ENCODE measurements around the gene ADTRP.

Gene ADTRP

DNA sequence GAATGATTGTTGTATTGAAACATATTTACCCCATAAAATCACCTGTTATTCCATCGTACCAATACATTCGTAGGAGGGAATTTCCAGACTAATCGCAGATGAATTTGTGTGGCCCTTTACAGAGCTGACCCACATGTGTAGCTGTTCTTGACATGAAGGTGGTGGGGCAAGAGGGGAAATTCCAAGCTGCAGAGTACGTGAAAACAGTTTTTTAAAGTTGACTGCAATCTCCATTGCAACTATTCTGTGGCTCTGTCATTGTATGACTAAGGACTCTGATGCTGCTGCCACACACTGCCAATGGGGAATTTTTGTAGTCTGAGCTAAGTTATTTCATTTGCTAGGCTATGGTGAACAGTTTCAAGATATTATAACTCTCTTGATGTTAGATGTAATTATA, 46.4 kb upstream of the ADTRP start:
- ATAC-seq = no peak
- TF ChIP-seq GLIS3 (CRISPR knock-in tag; IDR thresholded peaks at IDR 0.05) = no peak
- no peak for TF ChIP-seq ZC3H10 (CRISPR knock-in tag; IDR thresholded peaks at IDR 0.05)
- TF ChIP-seq TOX (CRISPR knock-in tag; IDR thresholded peaks at IDR 0.05; ENCODE audit: borderline replicate concordance) = no peak
- no peak for TF ChIP-seq ZNF8 (CRISPR knock-in tag; IDR thresholded peaks at IDR 0.05)
- TF ChIP-seq, protein P1, sequence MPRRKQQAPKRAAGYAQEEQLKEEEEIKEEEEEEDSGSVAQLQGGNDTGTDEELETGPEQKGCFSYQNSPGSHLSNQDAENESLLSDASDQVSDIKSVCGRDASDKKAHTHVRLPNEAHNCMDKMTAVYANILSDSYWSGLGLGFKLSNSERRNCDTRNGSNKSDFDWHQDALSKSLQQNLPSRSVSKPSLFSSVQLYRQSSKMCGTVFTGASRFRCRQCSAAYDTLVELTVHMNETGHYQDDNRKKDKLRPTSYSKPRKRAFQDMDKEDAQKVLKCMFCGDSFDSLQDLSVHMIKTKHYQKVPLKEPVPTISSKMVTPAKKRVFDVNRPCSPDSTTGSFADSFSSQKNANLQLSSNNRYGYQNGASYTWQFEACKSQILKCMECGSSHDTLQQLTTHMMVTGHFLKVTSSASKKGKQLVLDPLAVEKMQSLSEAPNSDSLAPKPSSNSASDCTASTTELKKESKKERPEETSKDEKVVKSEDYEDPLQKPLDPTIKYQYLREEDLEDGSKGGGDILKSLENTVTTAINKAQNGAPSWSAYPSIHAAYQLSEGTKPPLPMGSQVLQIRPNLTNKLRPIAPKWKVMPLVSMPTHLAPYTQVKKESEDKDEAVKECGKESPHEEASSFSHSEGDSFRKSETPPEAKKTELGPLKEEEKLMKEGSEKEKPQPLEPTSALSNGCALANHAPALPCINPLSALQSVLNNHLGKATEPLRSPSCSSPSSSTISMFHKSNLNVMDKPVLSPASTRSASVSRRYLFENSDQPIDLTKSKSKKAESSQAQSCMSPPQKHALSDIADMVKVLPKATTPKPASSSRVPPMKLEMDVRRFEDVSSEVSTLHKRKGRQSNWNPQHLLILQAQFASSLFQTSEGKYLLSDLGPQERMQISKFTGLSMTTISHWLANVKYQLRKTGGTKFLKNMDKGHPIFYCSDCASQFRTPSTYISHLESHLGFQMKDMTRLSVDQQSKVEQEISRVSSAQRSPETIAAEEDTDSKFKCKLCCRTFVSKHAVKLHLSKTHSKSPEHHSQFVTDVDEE (CRISPR knock-in tag; IDR thresholded peaks at IDR 0.05) = no peak
- TF ChIP-seq, protein P2, sequence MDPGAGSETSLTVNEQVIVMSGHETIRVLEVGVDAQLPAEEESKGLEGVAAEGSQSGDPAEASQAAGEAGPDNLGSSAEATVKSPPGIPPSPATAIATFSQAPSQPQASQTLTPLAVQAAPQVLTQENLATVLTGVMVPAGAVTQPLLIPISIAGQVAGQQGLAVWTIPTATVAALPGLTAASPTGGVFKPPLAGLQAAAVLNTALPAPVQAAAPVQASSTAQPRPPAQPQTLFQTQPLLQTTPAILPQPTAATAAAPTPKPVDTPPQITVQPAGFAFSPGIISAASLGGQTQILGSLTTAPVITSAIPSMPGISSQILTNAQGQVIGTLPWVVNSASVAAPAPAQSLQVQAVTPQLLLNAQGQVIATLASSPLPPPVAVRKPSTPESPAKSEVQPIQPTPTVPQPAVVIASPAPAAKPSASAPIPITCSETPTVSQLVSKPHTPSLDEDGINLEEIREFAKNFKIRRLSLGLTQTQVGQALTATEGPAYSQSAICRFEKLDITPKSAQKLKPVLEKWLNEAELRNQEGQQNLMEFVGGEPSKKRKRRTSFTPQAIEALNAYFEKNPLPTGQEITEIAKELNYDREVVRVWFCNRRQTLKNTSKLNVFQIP (CRISPR knock-in tag; IDR thresholded peaks at IDR 0.05; ENCODE audit: borderline replicate concordance, low read depth) = no peak
- no peak for TF ChIP-seq RARB (CRISPR knock-in tag; IDR thresholded peaks at IDR 0.05)
- TF ChIP-seq, protein P3, sequence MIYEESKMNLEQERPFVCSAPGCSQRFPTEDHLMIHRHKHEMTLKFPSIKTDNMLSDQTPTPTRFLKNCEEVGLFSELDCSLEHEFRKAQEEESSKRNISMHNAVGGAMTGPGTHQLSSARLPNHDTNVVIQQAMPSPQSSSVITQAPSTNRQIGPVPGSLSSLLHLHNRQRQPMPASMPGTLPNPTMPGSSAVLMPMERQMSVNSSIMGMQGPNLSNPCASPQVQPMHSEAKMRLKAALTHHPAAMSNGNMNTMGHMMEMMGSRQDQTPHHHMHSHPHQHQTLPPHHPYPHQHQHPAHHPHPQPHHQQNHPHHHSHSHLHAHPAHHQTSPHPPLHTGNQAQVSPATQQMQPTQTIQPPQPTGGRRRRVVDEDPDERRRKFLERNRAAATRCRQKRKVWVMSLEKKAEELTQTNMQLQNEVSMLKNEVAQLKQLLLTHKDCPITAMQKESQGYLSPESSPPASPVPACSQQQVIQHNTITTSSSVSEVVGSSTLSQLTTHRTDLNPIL (CRISPR knock-in tag; IDR thresholded peaks at IDR 0.05; ENCODE audit: low read depth) = no peak
- no peak for TF ChIP-seq BACH2 (CRISPR knock-in tag; IDR thresholded peaks at IDR 0.05; ENCODE audit: borderline replicate concordance)
- TF ChIP-seq SNAI2 (CRISPR knock-in tag; IDR thresholded peaks at IDR 0.05) = no peak
- no peak for TF ChIP-seq TCF4 (CRISPR knock-in tag; IDR thresholded peaks at IDR 0.05; ENCODE audit: borderline replicate concordance)
- TF ChIP-seq ARNTL (CRISPR knock-in tag; IDR thresholded peaks at IDR 0.05; ENCODE audit: borderline replicate concordance, low read depth) = no peak
- no peak for TF ChIP-seq OSR1 (CRISPR knock-in tag; IDR thresholded peaks at IDR 0.05)
- TF ChIP-seq ZNF565 (CRISPR knock-in tag; conservative IDR thresholded peaks at IDR 0.05; ENCODE audit: low read depth) = no peak
- no peak for TF ChIP-seq CSDC2 (CRISPR knock-in tag; IDR thresholded peaks at IDR 0.05)

DNA sequence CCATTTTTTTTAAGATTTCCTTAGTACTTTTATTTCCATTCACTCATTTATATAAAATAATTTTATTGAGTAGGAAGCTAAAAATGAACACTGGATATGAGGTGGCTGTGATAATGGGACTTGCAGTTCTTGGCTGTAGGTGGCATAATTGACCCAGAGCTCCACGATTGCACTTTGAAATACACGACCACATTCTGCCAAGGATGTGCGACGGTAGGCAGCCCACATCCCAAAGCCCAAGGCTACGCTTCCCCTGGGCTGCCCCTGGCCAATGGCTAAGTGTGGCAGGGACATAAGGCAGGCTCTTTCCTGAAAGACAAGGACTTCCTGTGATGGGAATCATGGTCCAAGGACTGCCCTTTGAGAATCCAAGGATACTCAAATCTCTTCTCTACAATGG, 43.7 kb upstream of the ADTRP start:
- no peak for ATAC-seq
- no peak for TF ChIP-seq ZFP30 (CRISPR knock-in tag; IDR thresholded peaks at IDR 0.05)
- TF ChIP-seq ZNF8 (CRISPR knock-in tag; IDR thresholded peaks at IDR 0.05) = no peak
- no peak for TF ChIP-seq BACH2 (CRISPR knock-in tag; IDR thresholded peaks at IDR 0.05; ENCODE audit: borderline replicate concordance)
- TF ChIP-seq ARNTL (CRISPR knock-in tag; IDR thresholded peaks at IDR 0.05; ENCODE audit: borderline replicate concordance, low read depth) = no peak
- TF ChIP-seq SNAI2 (CRISPR knock-in tag; IDR thresholded peaks at IDR 0.05) = no peak
- TF ChIP-seq, protein P1 (CRISPR knock-in tag; IDR thresholded peaks at IDR 0.05) = no peak
- TF ChIP-seq ZNF70 (CRISPR knock-in tag; IDR thresholded peaks at IDR 0.05) = no peak
- no peak for TF ChIP-seq TCF4 (CRISPR knock-in tag; IDR thresholded peaks at IDR 0.05; ENCODE audit: borderline replicate concordance)
- TF ChIP-seq, protein P4, sequence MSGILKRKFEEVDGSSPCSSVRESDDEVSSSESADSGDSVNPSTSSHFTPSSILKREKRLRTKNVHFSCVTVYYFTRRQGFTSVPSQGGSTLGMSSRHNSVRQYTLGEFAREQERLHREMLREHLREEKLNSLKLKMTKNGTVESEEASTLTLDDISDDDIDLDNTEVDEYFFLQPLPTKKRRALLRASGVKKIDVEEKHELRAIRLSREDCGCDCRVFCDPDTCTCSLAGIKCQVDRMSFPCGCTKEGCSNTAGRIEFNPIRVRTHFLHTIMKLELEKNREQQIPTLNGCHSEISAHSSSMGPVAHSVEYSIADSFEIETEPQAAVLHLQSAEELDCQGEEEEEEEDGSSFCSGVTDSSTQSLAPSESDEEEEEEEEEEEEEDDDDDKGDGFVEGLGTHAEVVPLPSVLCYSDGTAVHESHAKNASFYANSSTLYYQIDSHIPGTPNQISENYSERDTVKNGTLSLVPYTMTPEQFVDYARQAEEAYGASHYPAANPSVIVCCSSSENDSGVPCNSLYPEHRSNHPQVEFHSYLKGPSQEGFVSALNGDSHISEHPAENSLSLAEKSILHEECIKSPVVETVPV (CRISPR knock-in tag; IDR thresholded peaks at IDR 0.05) = no peak
- no peak for TF ChIP-seq OSR1 (CRISPR knock-in tag; IDR thresholded peaks at IDR 0.05)
- TF ChIP-seq ZFP3 (CRISPR knock-in tag; IDR thresholded peaks at IDR 0.05) = no peak
- TF ChIP-seq, protein P3 (CRISPR knock-in tag; IDR thresholded peaks at IDR 0.05; ENCODE audit: low read depth) = no peak

Data from SK-N-SH treated with all-trans-retinoic acid at 6 μM for 48 hours (cell line).